ENCODE data around the gene CR1L.

GRCh38 chr1:207647671-207648333 lies 2.9 kb downstream of the CR1L start:
- TF ChIP-seq CTCF (tag by site-specific recombination; IDR thresholded peaks at IDR 0.05) (no peak), ZNF548 (tag by site-specific recombination; IDR thresholded peaks at IDR 0.05) (no peak)
